OCI-LY3 (cell line): Measurements from ENCODE around the gene MTRF1.
"Not testable (repeated sequence)": the region's sequence is repeated elsewhere in the genome, so short reads cannot be mapped to it uniquely, and the experiment has no call there.

Experiments used
- H2AFZ ChIP-seq: fragments of 200-600, 300-600 bp; shearing (Covaris generic); 2 replicates; pipeline ENCODE4 v1.6.0; 2014; ENCODE audit warnings: antibody characterized with exemption, low read depth, low read length
- H3K27ac ChIP-seq: fragments of 200-600, 300-600 bp; sonication (generic); 2 replicates; pipeline ENCODE4 v1.5.1; 2014; ENCODE audit warnings: mild to moderate bottlenecking, low read length, moderate library complexity, mixed read lengths
- H3K27me3 ChIP-seq: fragments of 200-600, 300-600 bp; sonication (generic); 2 replicates; pipeline ENCODE4 v1.6.1; 2014; ENCODE audit warnings: low read depth, low read length, mixed read lengths
- H3K36me3 ChIP-seq: fragments of 200-600, 300-600 bp; sonication (generic); replicated peaks from 2 replicates; pipeline ENCODE3; 2014; ENCODE audit warnings: low read depth, low read length, mixed read lengths
- H3K4me1 ChIP-seq: fragments of 300-600, 200-600 bp; sonication (generic); 2 replicates; pipeline ENCODE4 v1.6.1; 2014; ENCODE audit warnings: low read length, mixed read lengths
- H3K4me2 ChIP-seq: fragments of 200-600, 300-600 bp; sonication (generic); 2 replicates; pipeline ENCODE4 v1.6.1; 2014; ENCODE audit warnings: low read length, mixed read lengths
- H3K4me3 ChIP-seq: fragments of 300-600, 200-600 bp; sonication (generic); 2 replicates; pipeline ENCODE4 v1.5.1; 2014; ENCODE audit warnings: antibody characterized with exemption, mild to moderate bottlenecking, low read length, moderate library complexity
- H3K79me2 ChIP-seq: fragments of 300-600, 200-600 bp; shearing (Covaris generic); 2 replicates; pipeline ENCODE4 v1.6.1; 2014; ENCODE audit warnings: mild to moderate bottlenecking, low read length, mixed read lengths
- H3K9ac ChIP-seq: fragments of 300-600, 200-600 bp; shearing (Covaris generic); 2 replicates; pipeline ENCODE4 v1.6.0; 2014; ENCODE audit warnings: mild to moderate bottlenecking, low read length, moderate library complexity
- H3K9me3 ChIP-seq: fragments of 200-600, 300-600 bp; shearing (Covaris generic); 2 replicates; pipeline ENCODE4 v1.6.1; 2014; ENCODE audit warnings: low read length, mixed read lengths; ENCODE audit not compliant: insufficient read depth
- H4K20me1 ChIP-seq: fragments of 200-600, 300-600 bp; sonication (generic); 2 replicates; pipeline ENCODE4 v1.6.1; 2016; ENCODE audit warnings: low read length, mixed read lengths; ENCODE audit not compliant: insufficient read depth
- CTCF ChIP-seq: fragments of 200-600, 300-600 bp; sonication (generic); IDR thresholded peaks from 2 replicates; pipeline ENCODE4 v1.5.1; 2014; ENCODE audit warnings: antibody characterized with exemption, low read length, low read depth
- EZH2phosphoT487 ChIP-seq: fragments of 200-600 bp; shearing (Covaris generic); IDR thresholded peaks from 2 replicates; pipeline ENCODE4 v1.6.1; 2018; ENCODE audit warnings: antibody characterized with exemption, mixed run types, low read depth

The MTRF1 gene

GRCh38 chr13:41179593-41180250 lies 83.7 kb downstream of the MTRF1 start:
- Histone ChIP-seq H3K36me3 (no peaks in the 10 kb centered on the region), H3K27me3 (no peaks in the 10 kb centered on the region), H3K4me1 (0 out of 2 replicates have a peak, but pooled peaks cover 4% of the 10 kb centered on the region), H3K79me2 (no peaks in the 10 kb centered on the region), H2AFZ (no peak overlapping the region), H3K9me3 (no peaks in the 10 kb centered on the region), H3K27ac (no peak overlapping the region), H3K4me3 (no peak overlapping the region), H3K4me2 (no peak overlapping the region), H4K20me1 (no peaks in the 10 kb centered on the region), H3K9ac (no peak overlapping the region)
- TF ChIP-seq EZH2phosphoT487 (no peak), CTCF (no peak)

- Histone ChIP-seq H3K4me1 (0 out of 2 replicates have a peak, but pooled peaks cover 4% of the 10 kb centered on the region), H4K20me1 (no peaks in the 10 kb centered on the region), H2AFZ (no peak overlapping the region), H3K79me2 (no peaks in the 10 kb centered on the region), H3K27ac (no peak overlapping the region), H3K4me2 (no peak overlapping the region), H3K27me3 (no peaks in the 10 kb centered on the region), H3K9me3 (no peaks in the 10 kb centered on the region), H3K36me3 (no peaks in the 10 kb centered on the region), H3K9ac (no peak overlapping the region), H3K4me3 (no peak overlapping the region)
- TF ChIP-seq EZH2phosphoT487 (no peak), CTCF (no peak)
Measured at GRCh38 chr13:41178040-41178439, 85.3 kb downstream of the MTRF1 start.

- Histone ChIP-seq H3K27ac (no peak overlapping the region), H3K36me3 (no peaks in the 10 kb centered on the region), H3K4me3 (no peak overlapping the region), H3K9me3 (no peaks in the 10 kb centered on the region), H3K4me2 (no peak overlapping the region), H3K9ac (no peak overlapping the region), H4K20me1 (no peaks in the 10 kb centered on the region), H3K27me3 (no peaks in the 10 kb centered on the region), H2AFZ (no peak overlapping the region), H3K79me2 (no peaks in the 10 kb centered on the region), H3K4me1 (0 out of 2 replicates have a peak, but pooled peaks cover 4% of the 10 kb centered on the region)
- TF ChIP-seq CTCF (no peak), EZH2phosphoT487 (no peak)
Measured at GRCh38 chr13:41177616-41178015, 85.8 kb downstream of the MTRF1 start.

GRCh38 chr13:41175576-41175975 lies 87.8 kb downstream of the MTRF1 start:
- H3K79me2 ChIP-seq, H3K36me3 ChIP-seq, H3K27ac ChIP-seq, H3K4me3 ChIP-seq, H2AFZ ChIP-seq, H4K20me1 ChIP-seq, H3K9me3 ChIP-seq, H3K4me1 ChIP-seq, H3K27me3 ChIP-seq, H3K9ac ChIP-seq, H3K4me2 ChIP-seq: not testable (repeated sequence)
